Prostate gland (tissue), 2 donors: ENCODE results near the gene TP53BP1.

Source experiments
- CTCF ChIP-seq, 4 experiments: fragments of 200-600 bp in 2 of 4; fragments of 450-650 bp in 2 of 4; sonication (generic) in 2 of 4; IDR thresholded peaks; 1 replicate in 3 of 4; 2 replicates in 1 of 4; pipeline ENCODE4 v1.5.1; 2016 to 2019; ENCODE audit warnings: antibody characterized with exemption in 4 of 4, mild to moderate bottlenecking in 2 of 4, moderate library complexity in 2 of 4
- POLR2A ChIP-seq: fragments of 450-650 bp; IDR thresholded peaks from one replicate; pipeline ENCODE4 v1.6.1; 2016; ENCODE audit warnings: antibody characterized with exemption, mild to moderate bottlenecking

GRCh38 chr15:43433661-43434303 lies 59.2 kb downstream of the TP53BP1 start:
- TF ChIP-seq POLR2A = no peak
- TF ChIP-seq CTCF (IDR thresholded peaks at IDR 0.05) = no peak
